ENCODE data around the gene TMC6. TPM values are rescaled to one million over a fixed set of nuclear protein-coding genes. Genes with fewer than 3 reads are reported as not detected.

Gene TMC6
- total and polyA plus RNA-seq, 5 experiments from 2014 or later, result 186 to 819 (median 253) TPM

- Mint-ChIP-seq H3K9me3 (no peaks in the 10 kb centered on the region), H3K27ac (peak overlapping the region in 9 of 10 donors; percentile 49 to 90 (median 66)), H3K4me1 (peaks cover 29 to 57% (median 46%) of the 10 kb centered on the region in 4 donors), H3K4me3 (peak overlapping the region in 4 of 10 donors; percentile 30 to 65 (median 40)), H3K27me3 (no peaks in the 10 kb centered on the region), H3K36me3 (peaks cover 0 to 85% (median 20%) of the 10 kb centered on the region in 3 donors)
- DNase-seq (peak in 1 of 10 donors; percentile 50), ATAC-seq (no peak)
- POLR2A ChIA-PET, result interaction anchor here (1.1 to 15.9 kb wide), 5 partner anchors 14 to 68 kb away, joined by 3 to 615 read pairs (median 3); partner anchors contain the start of genes C17orf99, TMC6 and TMC8
Measured at GRCh38 chr17:78110363-78111015, 18.1 kb downstream of the TMC6 start.

- DNase-seq (no peak), ATAC-seq (no peak)
- Mint-ChIP-seq H3K27ac (peak overlapping the region in 6 of 10 donors; percentile 7 to 83 (median 74)), H3K4me1 (peaks cover 22 to 49% (median 39%) of the 10 kb centered on the region in 4 donors), H3K4me3 (no peak overlapping the region), H3K36me3 (peaks cover 0 to 83% (median 19%) of the 10 kb centered on the region in 3 donors), H3K27me3 (no peaks in the 10 kb centered on the region), H3K9me3 (no peaks in the 10 kb centered on the region)
- POLR2A ChIA-PET, result interaction anchor here (1.3 to 15.9 kb wide), 4 partner anchors 10 to 67 kb away, joined by 3 to 615 read pairs (median 4); partner anchors contain the start of genes C17orf99, TMC6 and TMC8
Measured at GRCh38 chr17:78109489-78109761, 19.1 kb downstream of the TMC6 start.

- Mint-ChIP-seq H3K9me3 (no peaks in the 10 kb centered on the region), H3K4me1 (peaks cover 17 to 45% (median 33%) of the 10 kb centered on the region in 4 donors), H3K27me3 (no peaks in the 10 kb centered on the region), H3K36me3 (peaks cover 0 to 82% (median 15%) of the 10 kb centered on the region in 3 donors), H3K4me3 (peak overlapping the region in 1 of 10 donors; percentile 62), H3K27ac (peak overlapping the region in 8 of 10 donors; percentile 27 to 83 (median 76))
- no peak for ATAC-seq
- peak in 1 of 10 donors; percentile 54 for DNase-seq
- POLR2A ChIA-PET, result interaction anchor here (0.7 to 15.9 kb wide), 5 partner anchors 10 to 68 kb away, joined by 3 to 615 read pairs (median 4); partner anchors contain the start of genes C17orf99, TMC6 and TMC8
Measured at GRCh38 chr17:78108726-78109488, 19.6 kb downstream of the TMC6 start.

GRCh38 chr17:78107976-78108725 is 20.4 kb downstream of the TMC6 start:
- POLR2A ChIA-PET, result interaction anchor here (0.6 to 15.9 kb wide), 5 partner anchors 11 to 455 kb away, joined by 3 to 615 read pairs (median 4); partner anchors contain the start of genes C17orf99, TMC6 and TMC8
- Mint-ChIP-seq H3K36me3 (peaks cover 0 to 83% (median 13%) of the 10 kb centered on the region in 3 donors), H3K4me1 (peaks cover 13 to 39% (median 26%) of the 10 kb centered on the region in 4 donors), H3K9me3 (no peaks in the 10 kb centered on the region), H3K4me3 (peak overlapping the region in 1 of 10 donors; percentile 20), H3K27ac (peak overlapping the region in 8 of 10 donors; percentile 16 to 83 (median 67)), H3K27me3 (no peaks in the 10 kb centered on the region)
- DNase-seq (peak in 2 of 10 donors; percentile 13 to 52), ATAC-seq (no peak)

- ATAC-seq (no peak), DNase-seq (no peak)
- H3K36me3 Mint-ChIP-seq, result peaks cover 0 to 80% (median 11%) of the 10 kb centered on the region in 3 donors
- no peaks in the 10 kb centered on the region for H3K9me3 Mint-ChIP-seq
- no peak overlapping the region for H3K4me3 Mint-ChIP-seq
- peak overlapping the region in 9 of 10 donors; percentile 16 to 83 (median 55) for H3K27ac Mint-ChIP-seq
- H3K4me1 Mint-ChIP-seq, result peaks cover 11 to 32% (median 19%) of the 10 kb centered on the region in 4 donors
- no peaks in the 10 kb centered on the region for H3K27me3 Mint-ChIP-seq
- POLR2A ChIA-PET, result interaction anchor here (15.9 kb wide), 1 partner anchor 28 kb away, joined by 615 read pairs; the partner anchor contains the start of genes C17orf99, TMC6 and TMC8
Measured at GRCh38 chr17:78107457-78107856, 21.1 kb downstream of the TMC6 start.

- Mint-ChIP-seq H3K27me3 (no peaks in the 10 kb centered on the region), H3K27ac (peak overlapping the region in 2 of 10 donors; percentile 13 to 18), H3K4me3 (no peak overlapping the region), H3K4me1 (peaks cover 10 to 27% (median 17%) of the 10 kb centered on the region in 4 donors), H3K36me3 (peaks cover 0 to 85% (median 12%) of the 10 kb centered on the region in 3 donors), H3K9me3 (no peaks in the 10 kb centered on the region)
- ATAC-seq (no peak), DNase-seq (no peak)
- POLR2A ChIA-PET, result interaction anchor here (0.6 to 15.9 kb wide), 2 partner anchors 29 to 148 kb away, joined by 3 to 615 read pairs; partner anchors contain the start of genes C17orf99, TMC6, TMC8 and TNRC6C
Measured at GRCh38 chr17:78106211-78106610, 22.3 kb downstream of the TMC6 start.

GRCh38 chr17:78105551-78105950 is 23.0 kb downstream of the TMC6 start:
- Mint-ChIP-seq H3K4me3 (no peak overlapping the region), H3K36me3 (peaks cover 0 to 83% (median 10%) of the 10 kb centered on the region in 3 donors), H3K4me1 (peaks cover 6 to 22% (median 12%) of the 10 kb centered on the region in 4 donors), H3K9me3 (no peaks in the 10 kb centered on the region), H3K27me3 (no peaks in the 10 kb centered on the region), H3K27ac (peak overlapping the region in 2 of 10 donors; percentile 25 to 34)
- POLR2A ChIA-PET, result interaction anchor here (0.6 to 15.9 kb wide), 4 partner anchors 9 to 639 kb away, joined by 3 to 615 read pairs (median 6); partner anchors contain the start of genes C17orf99, TMC6 and TMC8
- DNase-seq (no peak), ATAC-seq (no peak)

GRCh38 chr17:78105101-78105500 is 23.5 kb downstream of the TMC6 start:
- no peak overlapping the region for H3K4me3 Mint-ChIP-seq
- POLR2A ChIA-PET, result interaction anchor here (0.6 to 15.9 kb wide), 4 partner anchors 9 to 639 kb away, joined by 3 to 615 read pairs (median 6); partner anchors contain the start of genes C17orf99, TMC6 and TMC8
- no peak overlapping the region for H3K27ac Mint-ChIP-seq
- ATAC-seq, result no peak
- peaks cover 5 to 18% (median 10%) of the 10 kb centered on the region in 4 donors for H3K4me1 Mint-ChIP-seq
- no peak for DNase-seq
- no peaks in the 10 kb centered on the region for H3K27me3 Mint-ChIP-seq
- H3K9me3 Mint-ChIP-seq, result no peaks in the 10 kb centered on the region
- peaks cover 0 to 83% (median 10%) of the 10 kb centered on the region in 3 donors for H3K36me3 Mint-ChIP-seq

GRCh38 chr17:78104540-78104941 is 24.0 kb downstream of the TMC6 start:
- H3K27ac Mint-ChIP-seq, result no peak overlapping the region
- H3K36me3 Mint-ChIP-seq, result peaks cover 0 to 84% (median 13%) of the 10 kb centered on the region in 3 donors
- no peak for ATAC-seq

GRCh38 chr17:78103311-78103710 is 25.2 kb downstream of the TMC6 start:
- DNase-seq, result no peak
- H3K27ac Mint-ChIP-seq, result peak overlapping the region in 1 of 10 donors; percentile 83
- H3K4me1 Mint-ChIP-seq, result peaks cover 1 to 9% (median 6%) of the 10 kb centered on the region in 4 donors
- no peaks in the 10 kb centered on the region for H3K27me3 Mint-ChIP-seq
- no peaks in the 10 kb centered on the region for H3K9me3 Mint-ChIP-seq
- H3K36me3 Mint-ChIP-seq, result peaks cover 0 to 85% (median 18%) of the 10 kb centered on the region in 3 donors
- no peak for ATAC-seq
- no peak overlapping the region for H3K4me3 Mint-ChIP-seq
- POLR2A ChIA-PET, result interaction anchor here (15.9 kb wide), 1 partner anchor 32 kb away, joined by 615 read pairs; the partner anchor contains the start of genes C17orf99, TMC6 and TMC8

More at GRCh38 chr17:78104540-78104941, 24.0 kb downstream of the TMC6 start:
- Mint-ChIP-seq H3K27me3 (no peaks in the 10 kb centered on the region), H3K4me3 (no peak overlapping the region), H3K9me3 (no peaks in the 10 kb centered on the region), H3K4me1 (peaks cover 5 to 16% (median 10%) of the 10 kb centered on the region in 4 donors)
- DNase-seq, result no peak
- POLR2A ChIA-PET, result interaction anchor here (1.4 to 15.9 kb wide), 2 partner anchors 10 to 31 kb away, joined by 6 to 615 read pairs; partner anchors contain the start of genes C17orf99, TMC6 and TMC8

GRCh38 chr17:78101542-78101941 is 27.0 kb downstream of the TMC6 start:
- ATAC-seq (no peak), DNase-seq (no peak)
- POLR2A ChIA-PET, result interaction anchor here (15.9 kb wide), 1 partner anchor 34 kb away, joined by 615 read pairs; the partner anchor contains the start of genes C17orf99, TMC6 and TMC8
- Mint-ChIP-seq H3K4me3 (no peak overlapping the region), H3K27me3 (no peaks in the 10 kb centered on the region), H3K4me1 (peaks cover 0 to 2% (median 0%) of the 10 kb centered on the region in 4 donors), H3K9me3 (no peaks in the 10 kb centered on the region), H3K36me3 (peaks cover 0 to 86% (median 21%) of the 10 kb centered on the region in 3 donors), H3K27ac (peak overlapping the region in 8 of 10 donors; percentile 19 to 75 (median 52))
